HG02798 (cell line): ENCODE data around the gene ACSS2.
"Not testable (repeated sequence)": the region's sequence is repeated elsewhere in the genome, so short reads cannot be mapped to it uniquely, and the experiment has no call there.

Source experiments
- ATAC-seq: cut with Tn5 transposase; IDR thresholded peaks from one replicate; pipeline ENCODE4 v1.9.1; 2021; ENCODE audit warnings: mild to moderate bottlenecking; ENCODE audit not compliant: unreplicated experiment, poor library complexity

The ACSS2 gene

DNA sequence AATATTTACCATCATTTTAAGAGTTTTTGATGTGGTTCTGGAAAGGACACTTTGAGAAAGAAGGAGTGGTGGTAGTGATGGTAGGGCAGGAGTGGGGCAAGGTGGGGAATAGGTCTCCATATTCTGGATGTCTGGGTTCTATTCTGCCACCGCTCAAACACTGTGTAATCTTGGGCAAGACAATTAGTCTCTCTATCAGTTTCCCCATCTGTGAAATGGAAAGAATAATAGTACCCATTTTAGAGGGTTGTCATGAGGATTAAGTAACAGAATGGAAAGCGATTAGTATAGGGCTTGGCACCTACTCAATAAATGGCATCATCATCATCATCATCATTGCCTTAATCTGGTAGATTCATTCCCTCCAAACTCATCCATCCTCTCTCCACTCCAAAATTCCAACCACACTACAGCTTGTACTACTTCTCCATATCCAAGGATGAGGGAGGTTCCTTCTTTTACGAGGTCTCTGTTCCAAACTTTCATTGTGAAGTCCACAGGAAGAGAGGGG is 2.8 kb upstream of the ACSS2 start:
- ATAC-seq = no peak

GRCh38 chr20:34874094-34874654 is 2.2 kb upstream of the ACSS2 start:
- ATAC-seq = no peak

DNA sequence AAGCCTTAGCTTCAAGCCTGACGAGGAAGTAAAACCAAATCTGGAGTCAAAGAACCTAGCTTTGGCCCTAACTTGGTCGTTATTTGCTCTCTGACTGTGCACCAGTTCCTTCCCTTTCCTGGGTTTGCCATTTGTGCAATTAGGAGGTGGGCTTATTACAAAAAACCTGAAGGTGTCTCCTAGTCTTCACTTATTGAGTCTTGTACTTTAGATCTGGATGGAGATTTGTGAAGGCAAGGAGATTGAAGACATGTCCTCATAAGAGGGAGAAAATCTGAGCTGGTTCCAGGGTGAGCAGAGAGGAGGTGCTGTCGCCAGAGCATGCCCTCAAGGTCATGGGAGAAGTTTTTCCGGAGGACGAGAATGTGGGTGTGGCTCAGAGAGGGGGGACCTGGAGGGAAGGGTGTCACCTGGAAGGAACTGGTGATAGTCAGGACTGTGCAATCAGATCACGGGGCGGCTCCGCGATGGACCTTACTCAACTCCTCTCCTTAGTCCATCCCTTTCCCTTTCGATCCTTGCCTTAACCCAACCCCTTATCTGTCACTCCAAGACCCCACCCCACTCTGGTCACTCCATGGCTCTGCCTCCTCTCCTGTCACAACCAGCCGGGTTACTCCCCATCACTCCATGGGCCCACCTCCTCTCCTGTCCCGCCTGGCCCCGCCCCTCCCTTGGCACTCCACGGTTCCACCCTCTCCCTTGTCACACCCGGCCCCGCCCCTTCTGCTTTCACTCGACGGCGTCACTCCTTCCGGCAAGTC is 588 bp upstream of the ACSS2 start:
- ATAC-seq = peak; percentile 72

- ATAC-seq = no peak
Measured at GRCh38 chr20:34880215-34880850, 3.9 kb downstream of the ACSS2 start.

- ATAC-seq = not testable (repeated sequence)
Measured at GRCh38 chr20:34880971-34881370, 4.6 kb downstream of the ACSS2 start.

- ATAC-seq = no peak
Measured at GRCh38 chr20:34881689-34882088, 5.3 kb downstream of the ACSS2 start.

GRCh38 chr20:34883087-34883688 is 6.8 kb downstream of the ACSS2 start:
- ATAC-seq = no peak

GRCh38 chr20:34883809-34884208 is 7.4 kb downstream of the ACSS2 start:
- ATAC-seq = no peak

DNA sequence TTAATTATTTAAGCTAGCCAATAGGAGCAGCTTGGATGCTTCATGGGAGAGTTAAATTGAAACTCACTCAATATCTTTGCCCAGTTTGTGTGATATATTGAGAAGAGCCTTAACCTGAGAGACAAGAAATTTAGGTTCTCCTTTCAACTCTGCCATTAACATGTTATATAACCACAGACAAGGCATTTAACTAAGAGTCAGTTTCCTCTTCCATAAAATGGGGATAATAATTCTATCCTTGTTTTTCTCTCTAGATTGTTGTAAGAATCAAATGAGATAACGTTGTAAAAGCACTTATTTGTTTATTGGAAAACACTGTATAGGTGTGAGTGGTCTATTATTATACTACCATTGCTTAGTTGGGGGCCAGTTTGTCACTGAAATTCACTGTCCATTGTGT is 7.8 kb downstream of the ACSS2 start:
- no peak for ATAC-seq

GRCh38 chr20:34886122-34886521 is 9.7 kb downstream of the ACSS2 start:
- no peak for ATAC-seq

GRCh38 chr20:34887023-34887422 is 10.6 kb downstream of the ACSS2 start:
- no peak for ATAC-seq

GRCh38 chr20:34888468-34888867 is 12.1 kb downstream of the ACSS2 start:
- no peak for ATAC-seq

DNA sequence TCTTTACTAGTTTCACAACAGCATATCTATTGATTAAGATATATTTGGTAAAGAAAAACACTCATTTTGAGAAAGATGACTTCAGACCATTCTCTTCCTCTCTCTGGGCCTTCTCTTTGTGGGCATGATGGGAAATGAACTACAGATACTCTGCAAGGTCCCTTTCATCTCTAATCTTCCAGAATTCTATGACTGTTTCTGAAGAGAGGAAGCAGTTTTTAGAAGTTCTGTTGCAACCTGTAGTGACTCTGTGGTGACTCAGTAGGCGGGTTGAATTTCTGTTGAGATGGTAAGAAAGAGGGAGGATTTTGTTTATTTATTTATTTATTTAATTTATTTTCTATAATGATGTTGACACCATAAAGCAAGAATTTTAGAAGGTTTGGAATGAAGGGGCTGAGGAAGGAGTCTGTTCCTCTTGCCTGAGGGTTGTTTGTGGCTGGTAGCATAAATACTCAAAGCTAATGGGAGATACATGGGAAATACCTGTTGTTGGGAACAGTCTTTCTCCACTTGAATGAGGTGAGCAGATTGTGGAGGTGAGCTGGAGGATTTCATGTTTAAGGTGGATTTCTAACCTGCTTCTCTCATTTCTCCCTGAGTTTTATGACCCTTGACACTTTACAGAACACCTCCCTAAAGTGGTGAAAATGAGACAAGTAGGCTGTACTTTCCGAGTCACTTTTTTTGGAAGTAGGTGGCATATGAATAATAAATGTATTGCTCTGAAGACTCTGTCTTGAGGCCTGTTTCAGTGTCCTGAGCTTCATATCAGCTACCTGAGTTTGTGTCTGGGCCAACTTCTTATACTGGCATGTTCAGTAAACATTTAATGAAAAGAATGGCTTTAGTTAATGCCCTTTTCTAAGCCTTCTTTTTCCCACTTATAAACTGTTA is 15.0 kb downstream of the ACSS2 start:
- no peak for ATAC-seq

DNA sequence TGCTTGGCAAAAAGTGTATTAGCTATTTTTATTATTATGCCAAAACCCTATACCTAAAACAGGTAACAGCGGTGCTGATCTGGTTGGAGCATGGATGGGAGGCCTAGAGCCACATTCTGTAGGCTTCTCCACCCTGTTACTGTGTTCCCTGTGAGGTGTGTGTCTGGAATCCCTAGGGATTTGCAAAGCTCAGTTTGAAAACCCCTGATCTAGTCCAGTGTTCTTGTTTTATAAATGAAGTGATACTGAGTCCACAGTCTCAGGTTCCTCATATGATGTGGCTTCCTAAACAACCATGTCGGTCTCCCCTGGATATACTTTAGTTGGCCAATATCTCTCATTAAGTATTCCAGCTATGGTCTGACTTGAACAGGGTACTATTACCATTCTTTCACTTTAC is 16.3 kb downstream of the ACSS2 start:
- no peak for ATAC-seq

DNA sequence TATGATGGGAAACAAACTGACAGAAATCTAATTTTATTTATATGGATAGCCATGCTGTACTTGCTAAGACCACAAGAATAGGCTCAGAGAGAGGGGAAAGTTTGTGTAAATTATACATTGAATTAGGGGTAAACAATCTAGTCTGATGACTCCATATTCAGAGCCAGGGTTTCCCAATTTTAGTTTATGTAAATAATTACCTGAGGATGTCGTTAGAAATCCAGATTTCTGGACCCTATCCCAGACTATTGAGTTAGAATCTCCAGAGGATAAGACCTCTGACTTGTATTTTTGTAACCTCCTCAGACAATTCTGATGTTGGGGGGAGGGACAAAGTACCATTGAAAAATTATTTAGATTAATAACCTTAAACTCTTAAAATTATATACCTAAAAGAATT is 18.3 kb downstream of the ACSS2 start:
- no peak for ATAC-seq

GRCh38 chr20:34895465-34895864 is 19.1 kb downstream of the ACSS2 start:
- no peak for ATAC-seq

DNA sequence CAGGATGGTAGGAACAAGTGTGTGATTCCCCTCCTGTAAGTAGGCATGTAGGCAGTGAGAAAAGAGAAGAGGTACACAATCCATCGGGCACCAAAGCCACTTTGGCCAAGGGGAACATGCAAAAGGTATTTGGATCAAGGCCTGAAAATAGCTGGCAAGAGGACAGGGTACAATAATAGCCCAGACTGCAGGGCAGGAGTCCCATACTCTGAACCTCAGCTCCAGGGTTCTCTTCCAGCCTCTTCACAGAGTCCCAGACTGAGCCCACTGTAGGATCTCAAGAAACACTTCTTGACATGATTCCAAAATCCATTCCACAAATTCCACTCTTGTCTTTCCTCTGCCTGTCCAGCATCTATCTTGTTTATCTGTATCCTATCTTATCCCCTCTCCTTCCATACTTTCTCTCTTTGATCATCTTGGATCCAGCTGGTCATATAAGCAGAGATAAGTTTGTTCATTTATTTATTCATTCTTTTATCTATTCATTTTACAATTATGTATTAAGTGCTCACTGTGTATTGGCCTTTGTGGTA is 19.7 kb downstream of the ACSS2 start:
- no peak for ATAC-seq

GRCh38 chr20:34898129-34898528 is 21.7 kb downstream of the ACSS2 start:
- ATAC-seq = not testable (repeated sequence)

GRCh38 chr20:34898731-34899130 is 22.3 kb downstream of the ACSS2 start:
- not testable (repeated sequence) for ATAC-seq

GRCh38 chr20:34904202-34904621 is 27.8 kb downstream of the ACSS2 start:
- ATAC-seq = no peak
